Measurements from ENCODE around the gene PIEZO1. TPM values are rescaled to one million over a fixed set of nuclear protein-coding genes. Genes with fewer than 3 reads are reported as not detected.

PIEZO1 gene
- total RNA-seq, 1 experiment from 2014 or later: 391 TPM

GRCh38 chr16:88822281-88823040 lies 37.4 kb upstream of the PIEZO1 start:
- ChIA-PET POLR2A (ENCODE audit: unreplicated experiment) (no interaction called here), CTCF (no interaction called here)
- no peaks in the 10 kb centered on the region for H3K4me1 ChIP-seq (replicated peaks; ENCODE audit: insufficient read depth)
- H2AFZ ChIP-seq: no peak overlapping the region
- TF ChIP-seq EZH2 (IDR thresholded peaks at IDR 0.05; ENCODE audit: low read depth): no peak
- TF ChIP-seq, protein P1, sequence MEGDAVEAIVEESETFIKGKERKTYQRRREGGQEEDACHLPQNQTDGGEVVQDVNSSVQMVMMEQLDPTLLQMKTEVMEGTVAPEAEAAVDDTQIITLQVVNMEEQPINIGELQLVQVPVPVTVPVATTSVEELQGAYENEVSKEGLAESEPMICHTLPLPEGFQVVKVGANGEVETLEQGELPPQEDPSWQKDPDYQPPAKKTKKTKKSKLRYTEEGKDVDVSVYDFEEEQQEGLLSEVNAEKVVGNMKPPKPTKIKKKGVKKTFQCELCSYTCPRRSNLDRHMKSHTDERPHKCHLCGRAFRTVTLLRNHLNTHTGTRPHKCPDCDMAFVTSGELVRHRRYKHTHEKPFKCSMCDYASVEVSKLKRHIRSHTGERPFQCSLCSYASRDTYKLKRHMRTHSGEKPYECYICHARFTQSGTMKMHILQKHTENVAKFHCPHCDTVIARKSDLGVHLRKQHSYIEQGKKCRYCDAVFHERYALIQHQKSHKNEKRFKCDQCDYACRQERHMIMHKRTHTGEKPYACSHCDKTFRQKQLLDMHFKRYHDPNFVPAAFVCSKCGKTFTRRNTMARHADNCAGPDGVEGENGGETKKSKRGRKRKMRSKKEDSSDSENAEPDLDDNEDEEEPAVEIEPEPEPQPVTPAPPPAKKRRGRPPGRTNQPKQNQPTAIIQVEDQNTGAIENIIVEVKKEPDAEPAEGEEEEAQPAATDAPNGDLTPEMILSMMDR (conservative IDR thresholded peaks at IDR 0.05): no peak
- H3K4me3 ChIP-seq: no peak overlapping the region
- no peak overlapping the region for H3K4me2 ChIP-seq
- no peaks in the 10 kb centered on the region for H3K36me3 ChIP-seq (ENCODE audit: low read depth)
- intact Hi-C loops (cut with micrococcal nuclease; ENCODE audit: unreplicated experiment): no loop called here
- H3K9me3 ChIP-seq (ENCODE audit: insufficient read depth, low read depth): no peaks in the 10 kb centered on the region
- no peaks in the 10 kb centered on the region for H3K9me2 ChIP-seq (ENCODE audit: insufficient read depth)
- no peak for DNase-seq
- no peaks in the 10 kb centered on the region for H3F3A ChIP-seq (ENCODE audit: insufficient read depth, low read depth)
- H4K20me1 ChIP-seq (ENCODE audit: insufficient read depth): no peaks in the 10 kb centered on the region
- H3K27me3 ChIP-seq (ENCODE audit: insufficient read depth, low read depth): no peaks in the 10 kb centered on the region
- BruUV-seq (replicated peaks): no TSS peak
- H3K79me2 ChIP-seq (ENCODE audit: low read depth): no peaks in the 10 kb centered on the region
- no peak overlapping the region for H3K27ac ChIP-seq

- POLR2A ChIA-PET (ENCODE audit: unreplicated experiment): no interaction called here
- Histone ChIP-seq H3K79me2 (ENCODE audit: low read depth) (no peaks in the 10 kb centered on the region), H3K27me3 (ENCODE audit: insufficient read depth, low read depth) (no peaks in the 10 kb centered on the region), H3K4me2 (no peak overlapping the region), H2AFZ (no peak overlapping the region), H3K9me2 (ENCODE audit: insufficient read depth) (no peaks in the 10 kb centered on the region), H3F3A (ENCODE audit: insufficient read depth, low read depth) (no peaks in the 10 kb centered on the region), H3K4me3 (no peak overlapping the region), H4K20me1 (ENCODE audit: insufficient read depth) (no peaks in the 10 kb centered on the region), H3K27ac (no peak overlapping the region), H3K9me3 (ENCODE audit: insufficient read depth, low read depth) (no peaks in the 10 kb centered on the region), H3K4me1 (replicated peaks; ENCODE audit: insufficient read depth) (no peaks in the 10 kb centered on the region), H3K36me3 (ENCODE audit: low read depth) (no peaks in the 10 kb centered on the region)
- CTCF ChIA-PET: no interaction called here
- intact Hi-C loops (cut with micrococcal nuclease; ENCODE audit: unreplicated experiment): no loop called here
- no TSS peak for BruUV-seq (replicated peaks)
- no peak for DNase-seq
- no peak for TF ChIP-seq EZH2 (IDR thresholded peaks at IDR 0.05; ENCODE audit: low read depth)
- TF ChIP-seq, protein P1 (conservative IDR thresholded peaks at IDR 0.05): no peak
These were observed 36.3 kb upstream of the PIEZO1 start for GRCh38 chr16:88821168-88821850.

- Histone ChIP-seq H3F3A (ENCODE audit: insufficient read depth, low read depth) (no peaks in the 10 kb centered on the region), H3K4me1 (replicated peaks; ENCODE audit: insufficient read depth) (no peaks in the 10 kb centered on the region), H3K9me2 (ENCODE audit: insufficient read depth) (no peaks in the 10 kb centered on the region), H3K4me3 (no peak overlapping the region), H3K27me3 (ENCODE audit: insufficient read depth, low read depth) (no peaks in the 10 kb centered on the region), H2AFZ (no peak overlapping the region), H3K27ac (no peak overlapping the region), H3K9me3 (ENCODE audit: insufficient read depth, low read depth) (no peaks in the 10 kb centered on the region), H3K79me2 (ENCODE audit: low read depth) (no peaks in the 10 kb centered on the region), H3K36me3 (ENCODE audit: low read depth) (no peaks in the 10 kb centered on the region), H4K20me1 (ENCODE audit: insufficient read depth) (no peaks in the 10 kb centered on the region), H3K4me2 (no peak overlapping the region)
- intact Hi-C loops (cut with micrococcal nuclease; ENCODE audit: unreplicated experiment): no loop called here
- TF ChIP-seq EZH2 (IDR thresholded peaks at IDR 0.05; ENCODE audit: low read depth): no peak
- TF ChIP-seq, protein P1 (conservative IDR thresholded peaks at IDR 0.05): no peak
- BruUV-seq (replicated peaks): no TSS peak
- ChIA-PET CTCF (no interaction called here), POLR2A (ENCODE audit: unreplicated experiment) (no interaction called here)
- DNase-seq: no peak
These were observed 35.5 kb upstream of the PIEZO1 start for GRCh38 chr16:88820385-88821025.

Data from PC-9 (cell line).